ENCODE data around the gene GPR35.

DNA sequence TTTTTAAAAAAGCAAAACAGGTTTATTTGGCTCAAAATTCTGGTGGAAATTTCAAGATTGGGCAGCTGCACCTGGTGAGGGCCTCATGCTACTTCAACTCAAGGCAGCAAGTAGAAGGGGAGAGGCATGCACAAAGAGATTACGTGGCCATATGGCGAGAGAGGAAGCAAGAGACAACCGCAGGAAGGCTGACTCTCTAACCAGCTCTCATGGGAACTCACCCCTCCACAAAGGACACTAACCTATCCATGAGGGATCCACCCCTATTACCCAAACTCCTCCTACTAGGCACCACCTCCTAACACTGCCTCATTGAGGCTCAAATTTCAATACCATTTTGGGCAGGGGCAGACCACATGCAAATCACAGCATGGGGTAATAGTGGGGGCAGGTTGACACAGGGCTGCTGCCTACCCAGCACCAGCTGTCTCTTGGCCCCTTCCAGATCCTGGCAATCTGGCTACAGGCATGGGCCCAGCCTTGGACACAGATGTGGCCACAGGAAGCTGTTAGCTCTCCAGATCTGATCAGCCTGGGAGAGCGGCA, 40.7 kb upstream of the GPR35 start:
- no peak for TF ChIP-seq CTCF (conservative IDR thresholded peaks at IDR 0.05 in 1 of 2, IDR thresholded peaks at IDR 0.05 in 1 of 2; ENCODE audit: low read depth in 1 of 2, low read length in 2 of 2)
- TF ChIP-seq EZH2 (IDR thresholded peaks at IDR 0.05; ENCODE audit: low read length, missing control alignments) = no peak
